Cortex of kidney (tissue), 1 donor: Measurements from ENCODE around the gene GHRH.

Source experiments
- DNase-seq: peaks from one replicate; lab custom pipeline; 2025; lab: John Stamatoyannopoulos, UW

GHRH gene, protein sequence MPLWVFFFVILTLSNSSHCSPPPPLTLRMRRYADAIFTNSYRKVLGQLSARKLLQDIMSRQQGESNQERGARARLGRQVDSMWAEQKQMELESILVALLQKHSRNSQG

DNA sequence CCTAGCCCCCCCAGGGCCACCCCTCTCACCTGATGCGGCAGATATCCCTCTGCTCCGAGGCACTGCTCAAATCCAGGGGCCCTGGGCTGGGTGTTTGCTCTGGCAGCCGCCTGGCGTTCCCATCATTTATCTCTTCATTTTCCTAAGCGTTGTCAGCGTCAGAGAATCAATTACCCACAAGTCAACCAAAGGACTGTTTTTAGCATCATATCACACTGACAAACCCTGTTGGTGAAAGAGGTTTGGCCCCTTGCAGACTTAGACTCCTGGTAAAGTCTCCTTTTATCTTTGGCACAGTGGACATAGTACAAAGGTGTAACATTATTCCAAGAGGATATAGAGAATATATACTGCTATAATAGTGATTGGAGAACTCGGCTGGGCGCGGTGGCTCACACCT, at the start of gene GHRH:
GHRH (minus strand) TSS at position 101 of the 400 bp plus-strand sequence. CDS start 4,925 bp downstream, outside the sequence.
- DNase-seq, result no peak

DNA sequence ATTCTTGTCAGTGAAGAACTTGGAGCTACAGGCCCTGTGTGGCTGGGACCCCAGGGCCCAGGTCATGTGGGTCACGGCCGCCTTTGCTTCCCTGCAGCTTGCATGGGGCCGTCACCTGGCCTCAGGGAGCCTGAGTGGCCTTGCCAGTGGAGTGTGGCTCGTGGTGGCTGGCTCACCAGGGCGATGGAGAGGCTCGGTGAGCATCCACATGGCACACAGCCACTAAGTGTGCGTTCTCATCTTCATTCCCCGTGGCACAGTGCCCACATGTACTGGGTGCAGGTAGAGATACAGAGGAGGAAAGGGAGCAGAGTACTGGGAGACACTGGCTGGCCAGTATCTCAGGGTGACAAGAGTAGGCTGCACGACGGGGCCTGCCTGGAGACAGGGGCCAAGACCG, 49.3 kb upstream of the GHRH start:
- DNase-seq, result no peak

DNA sequence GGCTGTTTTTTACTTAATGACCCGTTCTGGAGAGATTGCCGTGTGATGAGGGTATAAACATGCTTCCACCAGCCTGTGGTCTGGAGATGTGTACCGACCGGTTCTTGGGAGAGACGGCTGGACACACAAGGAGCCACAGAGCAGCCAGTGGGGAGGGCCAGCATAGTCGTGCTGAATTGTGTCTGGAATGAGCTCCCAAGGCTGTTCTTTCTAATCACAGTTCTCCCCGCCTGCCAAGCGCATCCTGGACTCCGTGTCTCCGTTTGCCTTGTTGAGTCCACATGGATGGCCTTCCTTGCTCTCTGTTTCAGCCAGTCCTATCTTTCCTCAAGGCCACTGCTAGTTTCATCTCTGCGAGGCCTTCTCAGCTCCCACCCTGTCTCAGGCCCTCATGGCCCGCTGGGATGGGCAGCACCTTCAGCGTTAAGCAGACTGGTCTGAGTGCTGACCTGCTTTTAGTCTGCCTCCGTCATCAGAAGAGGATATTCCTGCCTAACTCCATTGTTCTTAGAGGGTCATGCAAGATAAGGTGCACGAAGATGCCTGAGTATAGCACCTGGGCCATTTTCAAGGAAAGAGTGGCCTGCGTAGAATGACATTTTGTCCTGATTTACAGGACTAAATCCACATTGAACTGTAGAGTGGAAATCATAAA, 48.4 kb upstream of the GHRH start:
- DNase-seq, result no peak

DNA sequence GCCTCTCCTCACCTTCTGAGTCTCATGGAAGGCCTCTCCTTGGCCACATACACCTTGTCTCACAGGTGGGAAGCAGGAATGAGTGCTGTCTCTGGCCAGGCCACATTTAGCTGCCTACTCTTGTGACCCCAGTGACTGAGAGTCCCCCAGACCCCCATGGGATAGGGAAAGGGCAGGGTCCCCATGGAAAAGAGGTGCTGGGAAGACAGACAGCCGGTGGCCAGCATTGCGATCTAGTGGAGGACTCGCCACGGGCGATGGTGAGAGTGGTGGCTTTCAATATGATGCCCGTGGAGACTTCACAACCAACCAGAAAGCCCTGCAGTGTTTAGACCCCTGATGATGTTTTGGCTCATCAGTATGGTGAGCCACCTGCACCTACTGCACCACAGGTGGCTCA, 47.7 kb upstream of the GHRH start:
- DNase-seq, result no peak

DNA sequence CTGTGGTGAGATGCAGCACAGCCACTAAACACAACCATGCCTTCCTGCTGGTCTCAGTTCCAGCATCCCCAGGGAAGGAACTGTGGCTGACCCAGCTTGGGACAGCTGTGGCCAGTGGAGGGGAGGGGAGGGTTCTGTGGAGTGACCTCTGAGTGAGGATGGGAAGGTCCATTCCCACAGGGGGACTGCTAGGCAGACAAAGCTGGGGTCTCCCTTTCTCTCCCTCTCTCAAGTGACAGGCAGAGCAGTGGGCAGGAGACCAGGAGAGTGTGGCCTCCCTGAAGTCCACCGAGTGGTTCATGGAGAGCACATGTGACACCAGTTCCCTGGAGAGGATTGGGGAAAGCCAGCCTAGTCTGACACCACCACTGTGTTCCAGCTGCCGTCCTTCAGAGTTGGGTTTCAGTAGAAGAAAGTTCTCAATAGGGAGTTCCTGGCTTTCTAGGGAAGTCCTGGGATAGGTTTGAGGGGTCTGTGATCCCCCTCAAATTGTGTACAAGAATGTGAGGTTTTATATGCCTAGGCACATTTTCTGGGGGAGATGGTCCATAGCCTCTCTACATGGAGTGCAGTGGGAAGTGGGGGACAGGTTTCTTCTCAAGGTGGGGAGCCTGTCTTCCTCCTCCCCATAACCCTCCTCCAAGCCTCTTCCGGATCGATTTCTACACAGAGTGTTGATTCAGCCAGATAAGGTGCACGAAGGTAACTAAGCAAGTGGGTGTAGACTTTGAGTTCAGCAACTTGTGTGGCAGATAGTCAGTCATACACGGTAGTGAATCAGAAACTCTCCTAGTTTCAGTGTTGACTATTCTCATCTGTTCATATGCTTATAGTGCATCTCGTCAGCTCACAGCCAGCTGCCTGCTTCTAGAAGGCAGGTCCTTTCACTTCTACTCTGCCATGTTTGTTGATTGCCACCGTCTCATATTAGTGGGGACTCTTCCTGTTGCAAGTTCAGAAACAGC, 46.8 kb upstream of the GHRH start:
- DNase-seq, result no peak

DNA sequence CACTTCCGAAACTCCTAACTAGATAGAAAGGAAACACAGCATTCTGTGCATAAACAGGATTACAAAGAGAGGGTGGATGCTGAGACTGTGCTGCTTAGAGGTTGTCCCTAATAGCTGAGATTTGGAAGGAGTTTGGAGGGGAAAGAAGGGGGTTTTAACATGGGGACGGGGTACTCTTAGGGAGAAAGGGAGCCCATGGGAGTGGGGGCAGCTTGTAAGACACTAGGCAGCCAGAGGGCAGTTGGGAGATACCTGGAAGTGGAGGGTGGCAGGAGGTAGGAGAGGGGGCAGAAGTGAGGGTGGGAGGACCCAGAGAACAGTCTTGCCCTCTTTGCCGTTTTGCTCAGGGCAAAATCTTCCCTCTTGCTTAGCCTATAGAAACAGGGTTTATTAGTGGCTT, 44.2 kb upstream of the GHRH start:
- DNase-seq, result no peak

DNA sequence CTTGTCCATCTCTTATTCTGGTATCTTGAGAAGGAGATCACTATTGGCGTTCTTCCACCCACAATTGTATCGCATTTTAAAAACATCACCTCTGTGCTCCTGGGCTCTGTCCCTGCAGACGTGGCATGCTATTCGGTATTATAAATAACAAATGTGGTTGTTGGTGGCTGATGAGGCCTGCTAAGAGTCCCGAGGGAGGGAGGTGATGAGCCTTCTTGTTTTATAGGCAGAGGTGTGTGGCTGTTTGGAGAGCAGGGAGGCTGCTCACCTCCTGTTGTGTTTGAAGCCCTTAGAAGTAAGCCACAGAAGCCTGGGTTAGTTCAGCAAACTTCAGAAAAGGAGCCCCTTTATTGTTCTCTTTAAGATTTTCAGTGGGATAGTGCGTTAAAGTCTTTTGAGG, 43.5 kb upstream of the GHRH start:
- DNase-seq, result no peak

DNA sequence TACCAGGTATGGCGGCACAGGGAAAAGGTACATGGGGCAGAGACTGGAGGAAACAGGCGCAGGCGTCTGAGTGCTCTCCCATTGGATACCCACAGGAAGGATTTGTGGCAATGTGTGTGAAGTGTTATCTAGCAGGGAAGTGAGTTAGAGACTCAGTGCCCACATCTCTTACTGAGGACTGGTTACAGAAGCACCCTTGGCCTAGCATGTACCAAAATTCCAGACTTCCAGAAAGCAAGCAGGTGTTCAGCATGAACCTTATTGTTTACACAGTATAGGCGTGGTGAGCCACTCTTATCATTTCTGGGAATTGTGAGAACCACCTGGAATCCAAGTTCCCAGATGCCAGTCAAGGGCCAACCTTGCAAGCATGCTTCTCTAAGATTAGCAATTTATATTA, 42.0 kb upstream of the GHRH start:
- DNase-seq, result no peak

DNA sequence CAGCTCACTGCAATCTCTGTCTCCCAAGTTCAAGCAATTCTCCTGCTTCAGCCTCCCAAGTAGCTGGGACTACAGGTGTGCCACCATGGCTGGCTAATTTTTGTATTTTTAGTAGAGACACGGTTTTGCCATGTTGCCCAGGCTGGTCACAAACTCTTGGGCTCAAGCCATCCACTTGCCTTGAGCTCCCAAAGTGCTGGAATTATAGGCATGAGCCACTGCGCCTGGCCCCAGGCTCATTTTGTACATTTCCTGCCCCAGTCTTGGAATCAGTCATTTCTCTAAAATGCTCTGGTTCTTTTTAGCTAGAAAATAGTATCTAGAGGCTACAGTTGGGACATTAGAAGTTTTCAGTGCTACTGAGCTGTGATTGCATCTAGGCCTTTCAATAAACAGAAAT, 41.4 kb upstream of the GHRH start:
- DNase-seq, result no peak

DNA sequence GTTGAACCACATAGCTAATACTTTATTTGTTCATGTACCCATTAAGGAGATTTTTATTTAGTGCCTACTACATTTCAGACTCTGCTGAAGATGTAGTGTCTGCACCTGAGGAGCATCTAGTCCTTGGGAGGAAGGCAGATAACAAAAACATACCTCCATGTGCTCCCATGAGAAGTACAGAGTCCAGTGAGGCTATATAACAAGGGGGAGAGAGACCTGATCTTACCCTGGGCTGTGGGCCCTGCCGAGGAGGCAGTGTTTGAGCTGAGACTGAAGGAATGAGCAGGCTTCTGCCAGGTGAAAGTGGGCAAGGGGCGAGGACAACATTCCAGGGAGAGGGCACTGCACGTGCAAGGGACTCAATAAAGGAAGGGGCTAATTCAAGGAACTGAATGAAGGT, 39.9 kb upstream of the GHRH start:
- no peak for DNase-seq

DNA sequence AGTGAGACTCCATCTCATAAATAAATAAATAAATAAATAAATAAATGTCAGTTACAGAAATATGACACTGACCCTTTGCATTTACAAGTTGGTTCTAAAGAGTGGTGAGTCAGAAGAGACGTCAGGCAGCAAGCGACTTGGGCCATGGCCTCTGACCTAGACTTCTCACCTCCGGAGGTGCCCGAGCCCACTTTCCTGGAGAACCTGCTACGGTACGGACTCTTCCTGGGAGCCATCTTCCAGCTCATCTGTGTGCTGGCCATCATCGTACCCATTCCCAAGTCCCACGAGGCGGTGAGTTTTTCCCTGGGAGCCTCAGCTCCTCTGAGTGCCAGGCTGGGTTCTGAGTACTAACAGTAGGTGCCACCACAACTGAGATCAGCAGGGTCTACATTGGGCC, 39.5 kb upstream of the GHRH start:
- no peak for DNase-seq

DNA sequence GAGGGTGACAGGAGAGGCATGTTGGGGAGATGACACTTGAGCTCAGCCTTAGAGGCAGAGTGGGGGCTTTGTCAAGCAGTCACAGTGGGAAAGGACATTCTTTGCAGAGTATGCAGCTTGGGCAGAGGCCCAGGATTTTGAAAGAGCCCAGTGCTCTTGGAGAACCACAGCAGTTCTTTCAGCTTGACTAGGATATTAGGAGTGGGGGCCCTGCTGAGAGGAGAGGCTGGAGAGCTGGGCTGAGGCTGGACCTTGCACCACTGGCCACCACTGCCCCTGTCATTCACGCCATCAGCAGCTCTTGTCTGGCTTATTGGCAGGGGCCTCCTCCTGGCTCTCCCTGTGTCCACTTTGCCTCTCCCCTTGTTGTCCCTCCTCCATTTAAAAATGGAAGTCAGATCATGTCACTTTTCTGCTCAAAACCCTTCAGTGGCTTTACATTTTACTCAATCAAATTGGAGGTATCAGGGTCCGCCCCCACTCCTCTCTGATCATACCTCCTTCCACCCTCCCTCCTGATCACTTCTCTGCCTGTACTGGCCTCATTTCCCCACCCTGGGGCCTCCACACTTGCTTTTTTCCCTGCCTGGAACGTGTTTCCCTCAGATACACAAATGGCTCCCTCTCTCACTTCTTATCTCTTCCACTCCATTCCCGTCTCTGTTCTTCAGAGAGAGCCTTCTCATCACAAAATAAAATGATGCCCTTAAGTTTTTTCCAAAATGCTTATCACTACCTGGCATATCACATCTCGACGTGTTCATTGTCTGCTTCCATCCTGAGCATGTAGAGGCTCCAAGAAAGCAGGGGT, 38.3 kb upstream of the GHRH start:
- no peak for DNase-seq

DNA sequence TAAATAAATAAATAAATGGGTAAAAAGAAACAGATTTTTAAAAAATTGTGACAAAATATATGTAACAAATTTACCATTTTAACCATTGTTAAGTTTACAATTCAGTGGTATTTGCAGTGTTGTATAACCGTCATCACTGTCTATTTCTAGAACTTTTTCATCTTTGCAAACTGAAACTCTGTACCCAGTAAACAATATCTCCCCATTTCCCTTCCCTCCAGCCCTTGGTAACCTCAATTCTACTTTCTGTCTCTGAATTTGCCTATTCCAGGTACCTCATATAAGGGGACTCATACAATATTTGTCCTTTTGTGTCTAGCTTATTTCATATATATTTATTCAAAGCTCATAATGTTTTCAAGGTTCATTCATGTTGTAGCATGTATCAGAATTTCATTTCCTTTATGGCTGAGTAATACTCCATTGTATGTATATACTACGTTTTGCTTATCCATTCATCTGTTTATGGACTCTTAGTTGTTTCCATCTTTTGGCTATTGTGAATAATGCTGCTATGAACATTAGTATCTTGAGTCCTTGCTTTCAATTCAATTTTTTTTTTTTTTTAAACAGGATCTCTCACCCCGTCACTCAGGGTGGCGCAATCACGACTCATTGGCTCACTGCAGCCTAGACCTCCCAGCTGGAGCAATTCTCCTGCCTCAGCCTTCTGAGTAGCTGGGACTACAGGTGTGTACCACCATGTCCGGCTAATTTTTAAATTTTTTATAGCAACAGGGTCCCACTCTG, 36.8 kb upstream of the GHRH start:
- no peak for DNase-seq

DNA sequence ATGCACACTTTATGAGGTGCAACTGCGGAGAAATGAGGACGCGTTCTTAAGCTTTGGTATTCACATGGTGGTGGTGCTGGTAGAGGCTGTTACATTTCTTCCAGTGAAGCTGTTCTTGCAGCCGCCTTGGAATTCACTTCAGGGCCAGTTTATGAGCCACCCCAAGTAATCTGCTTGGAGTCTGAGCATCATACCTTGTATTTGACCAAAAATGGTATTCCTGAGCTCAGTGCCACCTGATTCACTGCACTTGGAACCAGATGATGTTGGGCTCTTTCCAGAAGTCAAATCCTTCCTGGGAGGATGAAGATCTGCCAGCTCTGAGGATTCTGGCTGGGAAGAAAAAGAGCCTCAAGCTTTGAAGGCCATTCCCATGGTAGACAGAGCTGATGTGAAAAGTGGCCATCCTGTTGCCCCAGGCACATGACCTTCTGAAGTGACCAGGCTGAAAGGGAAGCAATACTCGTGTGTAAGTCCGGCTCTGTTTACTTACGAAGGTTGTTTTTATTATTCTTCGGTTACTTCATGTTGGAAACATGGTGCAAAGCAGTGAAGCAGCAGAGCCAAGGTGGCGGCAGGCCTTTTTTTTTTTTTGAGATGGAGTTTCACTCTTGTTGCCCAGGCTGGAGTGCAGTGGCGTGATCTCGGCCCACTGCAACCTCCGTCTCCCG, 35.6 kb upstream of the GHRH start:
- no peak for DNase-seq

DNA sequence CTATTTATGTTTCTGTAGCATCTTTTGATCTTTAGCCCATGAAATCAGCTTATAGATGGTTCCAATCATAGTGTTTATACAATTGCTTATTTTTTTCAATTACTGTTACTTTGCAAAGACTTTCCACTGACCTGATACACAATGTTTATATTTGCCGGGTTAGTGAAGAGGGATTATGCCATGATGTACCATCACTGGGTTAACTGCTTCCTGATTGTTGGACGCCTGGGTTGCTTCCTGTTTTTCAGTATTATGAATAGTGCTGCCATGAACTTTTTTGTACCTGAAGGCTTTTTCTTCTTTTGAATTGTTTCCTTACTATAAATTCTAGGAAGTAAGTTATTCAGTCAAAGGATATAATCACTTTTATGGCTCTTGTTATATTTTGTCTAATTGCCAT, 34.8 kb upstream of the GHRH start:
- no peak for DNase-seq

DNA sequence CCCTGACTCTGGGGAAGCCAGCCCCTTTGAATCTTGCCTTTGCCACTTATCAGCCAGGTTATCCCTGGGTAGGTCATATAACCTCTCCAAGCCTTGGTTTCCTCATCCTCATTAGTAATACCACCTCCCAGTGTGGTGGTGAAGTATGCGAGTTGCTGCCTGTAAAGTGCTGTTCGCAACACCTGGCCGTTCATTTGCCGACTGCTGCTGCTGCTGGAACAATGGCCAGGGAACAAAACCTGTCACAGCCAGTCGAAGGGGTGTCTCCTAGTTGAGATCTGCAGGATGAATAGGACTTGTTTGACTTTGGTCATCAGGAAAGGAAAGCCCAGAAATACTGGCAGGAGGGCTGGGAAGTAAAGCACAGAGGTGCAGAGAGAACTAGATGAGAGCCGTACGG, 34.0 kb upstream of the GHRH start:
- no peak for DNase-seq

DNA sequence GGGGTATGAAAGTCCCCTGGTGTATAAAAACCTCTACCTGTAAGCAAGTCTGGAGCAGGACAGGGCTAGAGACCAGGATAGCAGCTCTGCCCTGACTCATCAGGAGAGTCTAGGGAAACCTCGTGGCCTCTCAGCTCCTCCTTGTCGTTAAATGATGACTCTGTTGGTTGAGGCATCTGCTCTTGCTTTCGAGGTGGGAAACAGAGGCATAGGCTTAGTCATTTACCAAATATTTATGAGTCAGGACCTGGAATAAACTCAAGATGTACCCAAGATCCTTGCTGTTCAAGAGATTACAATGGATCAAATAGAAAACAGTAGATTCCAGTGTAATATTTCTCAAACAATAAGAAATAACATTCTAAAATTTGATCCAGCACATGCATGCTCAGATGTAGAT, 33.4 kb upstream of the GHRH start:
- DNase-seq, result no peak

DNA sequence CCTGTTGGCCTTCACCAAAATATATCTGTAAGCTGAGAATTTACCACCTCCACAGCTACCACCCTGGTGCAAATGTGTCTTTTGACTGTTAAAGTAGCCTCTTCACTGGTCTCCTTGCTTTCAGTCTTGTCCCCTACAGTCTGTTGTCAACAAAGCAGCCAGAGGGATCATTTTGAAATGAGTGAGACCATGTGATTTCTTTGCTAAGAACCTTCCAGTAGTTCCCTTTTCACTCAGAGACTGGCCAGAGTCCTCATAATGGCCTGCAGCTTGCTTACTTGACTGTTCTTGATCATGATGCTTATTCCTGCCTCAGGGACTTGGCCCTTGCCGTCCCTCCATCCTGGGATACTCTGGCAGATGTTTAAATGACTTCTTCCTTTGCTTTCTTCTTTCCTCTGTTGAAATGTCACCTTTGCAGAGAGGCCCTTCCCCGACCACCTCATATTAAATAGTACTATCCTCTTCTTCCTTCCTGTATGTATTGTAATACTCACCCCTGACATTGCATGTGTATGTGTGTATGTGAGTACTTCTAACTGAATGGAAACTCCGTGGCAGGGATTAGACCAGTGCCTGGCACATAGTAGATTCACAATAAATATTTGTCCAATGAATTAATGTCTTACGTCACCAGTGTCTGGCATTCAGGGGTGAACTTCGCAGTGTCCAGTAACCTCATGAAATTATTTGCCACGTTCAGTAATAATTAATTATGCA, 32.8 kb upstream of the GHRH start:
- DNase-seq, result no peak

DNA sequence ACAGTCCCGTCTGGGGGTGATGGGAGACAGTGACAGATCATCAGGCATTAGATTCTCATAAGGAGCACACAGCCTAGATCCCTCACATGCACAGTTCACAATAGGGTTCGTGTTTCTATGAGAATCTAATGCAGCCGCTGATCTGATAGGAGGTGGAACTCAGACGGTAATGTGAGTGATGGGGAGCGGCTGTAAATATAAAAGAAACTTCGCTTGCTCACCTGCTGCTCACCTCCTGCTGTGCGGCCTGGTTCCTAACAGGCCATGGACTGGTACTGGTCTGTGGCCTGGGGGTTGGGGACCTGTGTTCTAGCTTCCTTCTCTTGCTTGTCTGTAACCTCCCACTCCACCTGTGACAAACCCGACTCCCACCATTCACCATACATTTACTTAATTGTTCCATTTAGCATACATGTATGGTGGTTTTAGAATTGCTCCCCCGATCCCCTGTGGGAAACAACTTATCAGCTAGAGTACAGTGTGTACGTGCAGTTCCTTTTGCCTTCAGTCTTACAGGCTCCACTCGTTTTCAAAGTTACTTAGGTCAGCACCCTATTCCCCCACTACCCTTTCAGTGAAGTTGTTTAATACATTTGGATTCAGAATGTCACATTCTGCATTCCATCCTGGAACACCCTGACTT, 31.8 kb upstream of the GHRH start:
- DNase-seq, result no peak

DNA sequence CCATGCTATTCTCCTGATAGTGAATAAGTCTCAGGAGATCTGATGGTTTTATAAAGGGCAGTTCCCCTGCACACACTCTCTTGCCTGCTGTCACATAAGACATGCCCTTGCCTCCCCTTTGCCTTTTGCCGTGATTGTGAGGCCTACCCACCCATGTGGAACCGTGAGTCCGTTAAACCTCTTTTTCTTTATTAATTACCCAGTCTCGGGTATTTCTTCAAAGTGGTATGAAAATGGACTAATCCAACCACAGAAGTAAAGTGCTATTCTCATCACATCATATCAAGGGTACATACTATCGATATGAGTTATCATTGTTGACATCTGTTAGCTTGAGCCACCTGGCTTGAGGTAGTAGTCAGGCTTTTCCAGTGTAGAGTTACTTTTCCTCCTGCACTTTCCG, 30.1 kb upstream of the GHRH start:
- no peak for DNase-seq
